Prostate gland (tissue), 2 donors: Measurements from ENCODE around the gene MGP. TPM values are rescaled to one million over a fixed set of nuclear protein-coding genes. Genes with fewer than 3 reads are reported as not detected.

ENCODE experiments used
- DNase-seq: peaks from one replicate; pipeline ENCODE4 v3.0.0-alpha.2; 2019; ENCODE audit warnings: low spot score
- H3K27ac ChIP-seq, 2 donors: fragments of 200-600 bp; sonication (generic); 2 replicates each; pipeline ENCODE4 v1.5.1; 2017 to 2019
- H3K27me3 ChIP-seq: fragments of 200-600 bp; sonication (generic); replicated peaks from 2 replicates; pipeline ENCODE4 v1.5.1; 2019; ENCODE audit not compliant: insufficient read depth
- H3K36me3 ChIP-seq, 2 donors: fragments of 200-600 bp; sonication (generic); 1 replicate in 1 of 2; 2 replicates in 1 of 2; pipeline versions ENCODE4 v1.5.1 to v1.8.1; 2017 to 2019
- H3K4me1 ChIP-seq: fragments of 200-600 bp; sonication (generic); replicated peaks from 2 replicates; pipeline ENCODE4 v1.5.1; 2019
- H3K4me3 ChIP-seq, 2 donors: fragments of 200-600 bp; sonication (generic); 2 replicates each; pipeline ENCODE4 v1.5.1; 2017 to 2019
- H3K9me3 ChIP-seq: fragments of 200-600 bp; sonication (generic); 2 replicates; pipeline ENCODE4 v1.5.1; 2017
- CTCF ChIP-seq, 4 experiments: fragments of 200-600 bp in 2 of 4; fragments of 450-650 bp in 2 of 4; sonication (generic) in 2 of 4; IDR thresholded peaks; 1 replicate in 3 of 4; 2 replicates in 1 of 4; pipeline ENCODE4 v1.5.1; 2016 to 2019; ENCODE audit warnings: antibody characterized with exemption in 4 of 4, mild to moderate bottlenecking in 2 of 4, moderate library complexity in 2 of 4
- POLR2A ChIP-seq: fragments of 450-650 bp; IDR thresholded peaks from one replicate; pipeline ENCODE4 v1.6.1; 2016; ENCODE audit warnings: antibody characterized with exemption, mild to moderate bottlenecking
- POLR2AphosphoS5 ChIP-seq: sonication (generic); formaldehyde crosslinking; IDR thresholded peaks from one replicate; pipeline ENCODE4 v1.6.1; 2017; ENCODE audit warnings: antibody characterized with exemption
- WGBS: methylation state at CpG from one replicate; pipeline ENCODE4 v1.1.5; 2018; 5-methylcytosine and 5-hydroxymethylcytosine counted together
- intact Hi-C: fragments of 100-400 bp; cut with DNase I; formaldehyde crosslinking; loops from one replicate; pipeline ENCODE4 v1.14.2; 2022
- total RNA-seq, 2 donors: library from RNA; depleted of rRNA; stranded (reverse); fragments of >200 nt; gene quantifications; one replicate each; pipeline ENCODE4 v1.1.0, GENCODE V29; 2016

MGP gene
- total RNA-seq, 2 donors from 2014 or later = 233 to 388 TPM

GRCh38 chr12:14871886-14872285 is 13.8 kb downstream of the MGP start:
- H3K36me3 ChIP-seq = no peaks in the 10 kb centered on the region
- H3K4me3 ChIP-seq = no peak overlapping the region
- intact Hi-C loops = no loop called here
- no peak for DNase-seq
- H3K4me1 ChIP-seq = no peaks in the 10 kb centered on the region
- no peak overlapping the region for H3K27ac ChIP-seq
- no peak for TF ChIP-seq POLR2A
- no peak for TF ChIP-seq POLR2AphosphoS5
- no peak for TF ChIP-seq CTCF (IDR thresholded peaks at IDR 0.05)
- WGBS = 86% methylated on average over 1 of the region's 1 CpG
- no peaks in the 10 kb centered on the region for H3K9me3 ChIP-seq
- H3K27me3 ChIP-seq = no peaks in the 10 kb centered on the region

- Histone ChIP-seq H3K4me1 (no peaks in the 10 kb centered on the region), H3K27ac (no peak overlapping the region), H3K9me3 (no peaks in the 10 kb centered on the region), H3K36me3 (no peaks in the 10 kb centered on the region), H3K27me3 (no peaks in the 10 kb centered on the region), H3K4me3 (no peak overlapping the region)
- WGBS = 100% methylated on average over 1 of the region's 1 CpG
- DNase-seq = no peak
- TF ChIP-seq POLR2A (no peak), POLR2AphosphoS5 (no peak), CTCF (IDR thresholded peaks at IDR 0.05) (no peak)
- intact Hi-C loops = no loop called here
These were observed 14.4 kb downstream of the MGP start for GRCh38 chr12:14871247-14871646.

- Histone ChIP-seq H3K27ac (no peak overlapping the region), H3K4me3 (no peak overlapping the region), H3K27me3 (no peaks in the 10 kb centered on the region), H3K4me1 (no peaks in the 10 kb centered on the region), H3K36me3 (no peaks in the 10 kb centered on the region), H3K9me3 (no peaks in the 10 kb centered on the region)
- no peak for DNase-seq
- WGBS = 100% methylated on average over 3 of the region's 3 CpGs
- TF ChIP-seq POLR2AphosphoS5 = no peak
- intact Hi-C loops = no loop called here
These were observed 16.6 kb downstream of the MGP start for GRCh38 chr12:14868916-14869506.

GRCh38 chr12:14860490-14860889 is 25.2 kb downstream of the MGP start:
- intact Hi-C loops = no loop called here
- Histone ChIP-seq H3K4me1 (no peaks in the 10 kb centered on the region), H3K27ac (no peak overlapping the region), H3K36me3 (no peaks in the 10 kb centered on the region), H3K27me3 (no peaks in the 10 kb centered on the region), H3K9me3 (no peaks in the 10 kb centered on the region), H3K4me3 (no peak overlapping the region)
- DNase-seq = no peak
- TF ChIP-seq POLR2A (no peak), CTCF (IDR thresholded peaks at IDR 0.05) (no peak)

GRCh38 chr12:14858513-14858912 is 27.1 kb downstream of the MGP start:
- 82% methylated on average over 1 of the region's 1 CpG for WGBS
- intact Hi-C loops = no loop called here
- no peaks in the 10 kb centered on the region for H3K9me3 ChIP-seq

More at GRCh38 chr12:14858513-14858912, 27.1 kb downstream of the MGP start:
- no peak for DNase-seq
- no peaks in the 10 kb centered on the region for H3K36me3 ChIP-seq
- no peak overlapping the region for H3K4me3 ChIP-seq
- H3K27me3 ChIP-seq = no peaks in the 10 kb centered on the region
- no peaks in the 10 kb centered on the region for H3K4me1 ChIP-seq
- H3K27ac ChIP-seq = no peak overlapping the region
- no peak for TF ChIP-seq CTCF (IDR thresholded peaks at IDR 0.05)
